ENCODE results near the gene CINP.

- TF ChIP-seq CTCF (IDR thresholded peaks at IDR 0.05; ENCODE audit: low read depth, low read length, poor library complexity, severe bottlenecking) (no peak), EZH2phosphoT487 (IDR thresholded peaks at IDR 0.05; ENCODE audit: borderline replicate concordance, low read length) (no peak)
These were observed 2.3 kb downstream of the CINP start for GRCh38 chr14:102360388-102360787.
